HUDEP-2 (cell line): ENCODE data around the gene SPAG4.
A peak's percentile ranks its signal among the peaks of the same experiment; 100 is the strongest.

Experiments used
- DNase-seq, 76 experiments: peaks; one replicate each; lab custom pipeline; 2025; ENCODE audit not compliant: unreplicated experiment in 76 of 76; lab: John Stamatoyannopoulos, UW

The SPAG4 gene

GRCh38 chr20:35652641-35653429 lies 37.2 kb downstream of the SPAG4 start:
- DNase-seq, result no peak

- no peak for DNase-seq
Measured at GRCh38 chr20:35653430-35653734, 37.8 kb downstream of the SPAG4 start.

- no peak for DNase-seq
Measured at GRCh38 chr20:35653893-35654292, 38.3 kb downstream of the SPAG4 start.

GRCh38 chr20:35654415-35654814 lies 38.8 kb downstream of the SPAG4 start:
- DNase-seq, result no peak

- no peak for DNase-seq
Measured at GRCh38 chr20:35657271-35657670, 41.6 kb downstream of the SPAG4 start.

GRCh38 chr20:35660122-35660937 lies 44.7 kb downstream of the SPAG4 start:
- DNase-seq, result no peak

- no peak for DNase-seq
Measured at GRCh38 chr20:35661053-35661452, 45.4 kb downstream of the SPAG4 start.

GRCh38 chr20:35661908-35662307 lies 46.3 kb downstream of the SPAG4 start:
- no peak for DNase-seq

- no peak for DNase-seq
Measured at GRCh38 chr20:35662551-35662950, 46.9 kb downstream of the SPAG4 start.

- peak in 31 of 76 experiments; percentile 4 to 54 (median 22) for DNase-seq
Measured at GRCh38 chr20:35663516-35664465, 48.2 kb downstream of the SPAG4 start.

GRCh38 chr20:35664466-35665206 lies 49.0 kb downstream of the SPAG4 start, which contains the start of the genes CPNE1 and RBM12:
Gene CPNE1, minus strand, starts transcription at chr20:35664900. Its CDS starts 31,977 bp downstream, at chr20:35632923.
Gene RBM12, minus strand, starts transcription at chr20:35664900. Its CDS starts 9,578 bp downstream, at chr20:35655322.
- peak in 75 of 76 experiments; percentile 33 to 93 (median 82) for DNase-seq

- no peak for DNase-seq
Measured at GRCh38 chr20:35665949-35666288, 50.3 kb downstream of the SPAG4 start.

- DNase-seq, result no peak
Measured at GRCh38 chr20:35669221-35669620, 53.6 kb downstream of the SPAG4 start.

GRCh38 chr20:35669681-35670080 lies 54.1 kb downstream of the SPAG4 start:
- DNase-seq, result no peak
